HUDEP-2 (cell line): Measurements from ENCODE around the gene SH3GL1.

Experiments
- DNase-seq, 76 experiments: peaks; one replicate each; lab custom pipeline; 2025; ENCODE audit not compliant: unreplicated experiment in 76 of 76; lab: John Stamatoyannopoulos, UW

The SH3GL1 gene

GRCh38 chr19:4432918-4433506, 32.7 kb upstream of the SH3GL1 start:
- DNase-seq: no peak

DNA sequence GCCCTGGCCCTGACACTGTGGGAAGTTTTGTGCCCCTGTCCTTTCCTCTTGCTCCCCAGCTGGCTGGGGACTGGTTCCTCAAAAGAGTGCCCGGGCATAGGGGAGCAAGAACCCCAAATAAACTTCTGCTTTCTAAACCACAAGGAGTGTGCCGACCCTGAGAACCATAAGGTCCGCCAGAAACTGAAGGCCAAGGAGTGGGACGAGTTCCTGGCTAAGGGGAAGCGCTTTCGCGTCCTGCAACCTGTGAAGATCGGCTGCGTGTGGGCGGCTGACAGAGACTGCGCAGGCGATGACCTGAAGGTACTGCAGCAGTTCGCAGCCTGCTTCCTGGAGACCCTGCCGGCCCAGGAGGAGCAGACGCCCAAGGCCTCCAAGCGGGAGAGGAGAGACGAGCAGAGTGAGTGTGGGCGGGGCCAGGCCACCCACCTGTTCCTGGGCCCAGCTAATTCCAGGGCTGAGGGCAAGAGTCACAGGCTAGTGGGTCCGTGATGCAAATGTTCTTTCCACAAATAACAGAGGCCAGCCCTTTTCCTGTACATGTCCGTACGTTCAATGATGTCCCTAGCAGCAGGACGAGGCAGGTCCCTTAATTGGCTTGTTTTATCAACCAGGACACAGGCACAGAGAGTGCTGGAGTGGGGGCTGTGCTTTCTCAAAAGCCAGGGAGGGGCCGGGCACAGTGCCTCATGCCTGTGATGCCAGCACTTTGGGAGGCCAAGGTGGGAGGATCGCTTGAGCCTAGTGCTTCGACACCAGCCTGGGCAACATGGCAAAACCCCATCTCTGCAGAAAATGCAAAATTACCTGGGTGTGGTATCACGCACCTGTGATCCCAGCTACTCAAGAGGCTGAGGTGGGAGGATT, 31.7 kb upstream of the SH3GL1 start:
- no peak for DNase-seq

DNA sequence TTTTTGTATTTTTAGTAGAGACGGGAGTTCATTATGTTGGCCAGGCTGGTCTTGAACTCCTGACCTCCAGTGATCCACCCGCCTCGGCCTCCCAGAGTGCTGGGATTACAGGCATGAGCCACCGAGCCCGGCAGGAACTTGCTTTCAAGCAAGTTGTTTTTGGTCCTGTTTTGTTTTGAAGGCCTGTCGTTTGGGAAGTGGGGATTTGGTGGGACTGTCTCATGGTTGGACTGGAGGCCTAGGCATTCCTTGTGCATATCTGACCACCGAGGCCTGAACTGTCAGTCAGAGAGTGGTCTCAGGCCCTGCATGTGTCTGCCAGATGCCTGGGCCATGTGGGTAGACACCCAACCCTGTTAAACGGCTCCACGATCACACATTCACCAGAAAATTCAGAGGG, 30.9 kb upstream of the SH3GL1 start:
- DNase-seq: no peak

DNA sequence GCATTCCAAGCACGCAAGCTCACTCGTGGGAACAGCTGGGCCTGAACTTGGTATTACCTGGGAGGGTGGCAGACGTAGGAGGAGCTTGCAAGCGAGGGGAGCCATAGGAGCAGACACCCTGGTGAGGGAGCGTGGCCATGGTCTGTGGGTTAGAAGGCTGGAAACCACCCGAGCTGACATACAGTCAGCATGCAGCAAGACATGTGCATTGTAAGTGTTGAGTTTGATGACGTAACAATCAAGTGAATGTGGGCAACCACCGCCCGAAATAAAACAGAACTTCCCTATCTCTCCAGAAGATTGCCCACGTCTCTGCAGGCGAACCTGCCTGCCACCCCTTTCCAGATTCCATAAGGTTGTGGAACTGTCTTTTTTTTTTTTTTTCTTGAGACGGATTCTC, 30.4 kb upstream of the SH3GL1 start:
- DNase-seq: no peak

- DNase-seq: no peak
These were observed 29.4 kb upstream of the SH3GL1 start for GRCh38 chr19:4429771-4430171.

DNA sequence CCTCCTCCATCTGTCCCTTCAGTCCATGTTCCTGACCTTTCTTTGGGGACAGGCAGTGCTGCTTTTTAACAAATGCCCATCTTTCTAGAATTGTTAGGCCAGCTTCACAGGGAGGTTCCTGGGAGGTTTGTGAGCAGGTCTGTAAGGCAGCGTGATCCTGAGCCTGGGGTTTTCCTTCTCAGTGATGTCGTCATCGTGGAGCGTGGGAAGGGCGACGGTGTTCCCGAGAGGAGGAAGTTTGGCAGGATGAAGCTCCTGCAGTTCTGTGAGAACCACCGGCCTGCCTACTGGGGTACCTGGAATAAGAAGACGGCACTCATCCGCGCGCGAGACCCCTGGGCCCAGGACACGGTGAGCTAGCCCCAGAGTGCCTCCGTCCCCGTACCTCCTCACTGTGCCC, 28.9 kb upstream of the SH3GL1 start:
- no peak for DNase-seq

DNA sequence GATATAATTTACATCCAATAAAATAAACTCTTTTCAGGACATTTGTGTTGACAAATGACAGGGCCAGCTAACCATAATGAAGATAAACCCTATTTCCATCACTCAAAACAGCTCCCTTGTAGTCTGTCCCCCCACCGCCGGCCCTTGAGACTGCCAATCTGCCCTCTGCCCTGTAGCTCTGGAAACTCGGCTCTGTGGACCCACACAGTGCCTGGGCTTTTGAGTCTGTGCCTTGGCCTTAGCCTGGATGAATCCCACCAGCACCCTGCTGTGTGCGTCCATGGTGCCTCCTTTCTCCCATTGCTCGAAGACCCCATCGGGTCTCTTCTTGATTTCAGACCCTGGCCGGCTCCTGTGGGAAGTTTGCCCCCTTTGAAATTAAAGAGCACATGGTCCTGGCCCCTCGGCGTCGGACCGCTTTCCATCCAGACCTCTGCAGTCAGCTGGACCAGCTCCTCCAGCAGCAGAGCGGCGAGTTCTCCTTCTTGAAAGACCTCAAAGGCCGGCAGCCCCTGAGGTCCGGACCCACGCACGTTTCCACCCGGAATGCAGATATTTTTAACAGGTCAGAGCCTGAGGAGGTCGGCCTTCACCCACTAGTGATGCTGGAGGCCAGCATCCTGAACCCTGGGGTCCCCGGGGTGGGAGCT, 28.1 kb upstream of the SH3GL1 start:
- no peak for DNase-seq

DNA sequence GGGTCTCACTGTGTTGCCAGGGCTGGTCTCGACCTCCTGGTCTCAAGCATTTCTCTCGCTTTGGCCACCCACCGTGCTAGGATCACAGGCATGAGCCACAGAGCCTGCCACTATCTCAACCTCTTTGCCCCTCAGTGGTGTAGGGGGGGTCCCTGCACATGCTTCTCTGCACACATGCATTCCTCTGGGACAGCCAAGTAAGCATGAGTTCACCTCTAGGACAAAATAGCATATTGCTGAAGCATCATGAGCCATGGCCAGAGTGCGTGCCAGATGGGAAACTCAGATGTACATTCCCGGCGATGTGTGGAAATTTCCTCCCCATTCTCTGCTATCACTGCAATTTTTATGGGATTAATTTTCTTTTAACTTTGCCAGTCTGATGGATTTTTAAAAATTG, 25.2 kb upstream of the SH3GL1 start:
- no peak for DNase-seq

GRCh38 chr19:4423416-4424126, 23.2 kb upstream of the SH3GL1 start:
- no peak for DNase-seq

DNA sequence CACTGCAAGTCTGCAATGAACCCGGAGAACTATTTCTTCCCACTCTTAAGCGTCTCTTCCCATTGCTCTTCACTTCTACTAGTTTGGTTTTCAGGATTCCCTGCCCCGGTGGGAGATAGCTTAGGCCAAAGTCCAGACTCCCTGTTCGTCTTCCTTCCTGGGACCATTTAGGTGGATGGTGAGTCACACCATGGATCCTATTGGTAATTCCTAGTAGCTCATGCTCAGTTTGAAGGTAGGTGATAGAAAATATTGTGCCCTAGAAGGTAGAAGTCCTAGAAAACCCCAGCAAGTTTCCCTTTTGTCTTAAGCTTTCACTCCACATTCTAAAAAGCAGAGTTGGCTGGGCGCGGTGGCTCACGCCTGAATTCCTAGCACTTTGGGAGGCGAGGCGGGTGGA, 15.9 kb upstream of the SH3GL1 start:
- DNase-seq: no peak

- no peak for DNase-seq
These were observed 15.0 kb upstream of the SH3GL1 start for GRCh38 chr19:4415352-4415751.

GRCh38 chr19:4414800-4415321, 14.5 kb upstream of the SH3GL1 start:
- no peak for DNase-seq

DNA sequence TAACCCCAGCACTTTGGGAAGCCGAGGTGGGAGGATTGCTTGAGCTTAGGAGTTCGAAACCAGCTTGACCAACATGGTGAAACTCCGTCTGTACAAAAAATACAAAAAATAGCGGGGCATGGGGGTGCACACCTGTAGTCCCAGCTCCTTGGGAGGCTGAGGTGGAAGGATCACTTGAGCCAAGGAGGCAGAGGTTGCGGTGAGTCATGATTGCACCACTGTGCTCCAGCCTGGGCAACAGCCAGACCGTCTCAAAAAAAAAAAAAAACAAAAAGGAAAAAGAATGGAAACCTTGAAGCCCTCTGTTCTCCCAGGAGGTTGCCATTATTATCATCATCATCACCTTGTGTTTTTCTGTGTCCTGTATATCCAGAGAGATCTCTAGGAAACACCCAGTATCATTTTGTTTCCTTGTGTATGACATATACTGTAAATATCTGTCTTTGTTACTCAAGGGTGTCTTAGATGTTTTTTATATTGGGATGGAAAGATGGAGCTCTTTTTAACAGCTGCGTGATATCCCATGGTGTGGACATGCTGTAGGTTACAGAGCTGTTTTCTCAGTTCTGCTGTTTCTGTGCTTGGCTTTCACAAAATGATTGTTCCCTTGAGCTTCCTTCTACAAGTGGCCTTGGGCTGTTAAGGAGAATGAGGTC, 13.9 kb upstream of the SH3GL1 start:
- no peak for DNase-seq

GRCh38 chr19:4413588-4413987, 13.2 kb upstream of the SH3GL1 start:
- DNase-seq: no peak

- no peak for DNase-seq
These were observed 9.0 kb upstream of the SH3GL1 start for GRCh38 chr19:4409123-4409933.

DNA sequence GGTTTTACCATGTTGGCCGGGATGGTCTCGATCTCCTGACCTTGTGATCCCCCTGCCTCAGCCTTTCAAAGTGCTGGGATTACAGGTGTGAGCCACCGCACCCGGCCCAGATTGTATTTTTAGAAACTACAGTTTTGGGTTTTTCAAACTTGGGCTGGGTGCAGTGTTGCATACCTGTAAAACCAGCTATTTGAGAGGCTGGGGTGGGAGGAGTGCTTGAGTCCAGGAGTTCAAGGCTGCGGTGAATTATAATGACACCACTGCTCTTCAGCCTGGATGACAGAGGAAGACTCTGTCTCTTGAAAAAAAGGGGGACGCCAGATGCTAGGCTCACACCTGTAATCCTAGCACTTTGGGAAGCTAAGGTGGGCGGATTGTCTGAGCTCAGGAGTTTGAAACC, 6.3 kb upstream of the SH3GL1 start:
- no peak for DNase-seq

DNA sequence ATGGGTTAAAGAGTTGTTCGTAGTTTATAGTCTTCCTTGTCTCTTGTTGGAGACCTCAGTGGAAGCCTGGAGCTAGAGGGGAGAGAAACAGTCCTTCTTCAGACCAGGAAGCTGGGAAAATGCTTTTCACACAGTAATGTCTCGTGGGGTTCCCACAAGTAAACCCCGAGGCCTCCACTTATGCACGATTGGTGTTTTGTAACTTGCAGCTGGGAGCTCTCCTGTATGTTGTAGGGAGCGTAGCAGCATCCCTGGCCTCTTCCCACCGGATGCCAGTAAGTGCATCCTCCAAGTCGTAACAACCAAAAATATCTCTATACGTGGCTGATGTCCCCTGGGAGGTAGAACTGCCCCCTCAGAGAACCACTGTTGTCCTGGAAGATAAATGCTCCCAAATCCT, 5.6 kb upstream of the SH3GL1 start:
- DNase-seq: no peak

DNA sequence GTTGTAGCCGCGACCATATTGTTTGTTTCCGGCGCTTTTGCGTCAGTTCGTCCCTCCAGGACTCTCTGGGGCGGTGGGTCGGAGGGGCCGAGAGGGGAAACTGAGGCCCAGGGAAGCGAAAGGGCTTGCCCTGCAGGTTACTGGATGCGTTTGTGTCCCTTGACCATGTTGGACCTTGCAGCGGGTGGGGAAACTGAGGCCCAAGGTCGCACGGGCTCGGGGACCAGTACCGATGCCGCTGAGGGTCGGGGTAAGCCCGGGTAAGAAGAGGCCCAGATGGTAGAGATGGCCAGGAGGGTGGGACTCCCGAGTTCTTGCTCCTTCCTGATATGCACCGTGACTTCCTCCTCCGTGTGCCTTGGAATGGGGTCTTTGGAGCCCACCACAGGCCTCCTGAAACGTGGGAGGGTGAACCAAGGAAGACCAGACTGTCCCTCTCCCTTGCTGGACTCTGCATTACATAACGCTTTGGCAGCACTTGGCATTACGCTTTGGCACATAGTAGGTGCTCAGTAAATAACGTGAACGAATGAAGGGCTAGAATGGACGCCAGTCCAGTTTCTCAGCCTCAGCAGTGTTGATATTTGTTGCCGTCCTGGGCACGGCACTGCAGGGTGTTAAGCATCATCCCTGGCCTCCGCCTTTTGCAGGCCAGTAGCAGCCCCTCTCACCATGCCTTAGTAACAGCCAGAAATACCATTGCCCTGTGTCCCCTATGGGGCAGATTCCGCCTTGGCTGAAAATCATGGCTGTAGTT, 2.8 kb upstream of the SH3GL1 start:
- peak in 3 of 76 experiments; percentile 15 to 24 (median 17) for DNase-seq
